CD8-positive, alpha-beta memory T cell (primary cell): Measurements from ENCODE around the gene EXOSC6. TPM values are rescaled to one million over a fixed set of nuclear protein-coding genes. Genes with fewer than 3 reads are reported as not detected.
"Not testable (repeated sequence)": the region's sequence is repeated elsewhere in the genome, so short reads cannot be mapped to it uniquely, and the experiment has no call there.

Source experiments
- CTCF ChIA-PET: fragments of 350-600 bp; sonication (Branson Sonifier 250); formaldehyde crosslinking; loops from one replicate; lab custom pipeline; 2021; ENCODE audit warnings: antibody characterized with exemption; lab: Charles Lee
- POLR2A ChIA-PET: fragments of 350-600 bp; sonication (Branson Sonifier 250); formaldehyde crosslinking; loops from one replicate; lab custom pipeline; 2021; ENCODE audit warnings: antibody characterized with exemption; lab: Charles Lee
- DNase-seq, 5 donors: peaks; one replicate each; pipeline versions ENCODE4 v3.0.0 to v3.0.0-alpha.2; 2020 to 2022; ENCODE audit warnings: mixed read lengths in 1 of 5
- H3K27ac ChIP-seq: one replicate; pipeline ENCODE4 v1.7.0; 2013; ENCODE audit warnings: low read depth, mild to moderate bottlenecking, low read length, moderate library complexity
- H3K27me3 ChIP-seq: 2 replicates; pipeline ENCODE4 v1.7.0; 2013; ENCODE audit warnings: low read length, mild to moderate bottlenecking; ENCODE audit not compliant: insufficient read depth, poor library complexity, severe bottlenecking
- H3K36me3 ChIP-seq: 2 replicates; pipeline ENCODE4 v1.7.0; 2013; ENCODE audit warnings: mild to moderate bottlenecking, low read length, moderate library complexity; ENCODE audit not compliant: insufficient read depth
- H3K4me1 ChIP-seq: 2 replicates; pipeline ENCODE4 v1.7.0; 2013; ENCODE audit warnings: mild to moderate bottlenecking, low read length, moderate library complexity; ENCODE audit not compliant: insufficient read depth
- H3K4me3 ChIP-seq: 2 replicates; pipeline ENCODE4 v1.7.0; 2013; ENCODE audit warnings: mild to moderate bottlenecking, low read length
- H3K9me3 ChIP-seq: 2 replicates; pipeline ENCODE4 v1.7.0; 2013; ENCODE audit warnings: mild to moderate bottlenecking, low read length
- H3K27ac Mint-ChIP-seq, 8 donors: one replicate each; pipeline ENCODE4 v1.8.0; 2020 to 2021; ENCODE audit warnings: mixed read lengths in 8 of 8, mild to moderate bottlenecking in 6 of 8, inconsistent platforms in 3 of 8, moderate library complexity in 3 of 8
- H3K27me3 Mint-ChIP-seq, 2 donors: one replicate each; pipeline ENCODE4 v1.8.0; 2020 to 2021; ENCODE audit warnings: mixed read lengths in 2 of 2, mild to moderate bottlenecking in 1 of 2, moderate library complexity in 1 of 2
- H3K36me3 Mint-ChIP-seq, 3 donors: one replicate each; pipeline ENCODE4 v1.8.0; 2020 to 2021; ENCODE audit warnings: mixed read lengths in 3 of 3, inconsistent platforms in 1 of 3, mild to moderate bottlenecking in 1 of 3
- H3K4me1 Mint-ChIP-seq, 3 donors: one replicate each; pipeline ENCODE4 v1.8.0; 2020 to 2021; ENCODE audit warnings: mixed read lengths in 3 of 3, inconsistent platforms in 1 of 3, mild to moderate bottlenecking in 1 of 3
- H3K4me3 Mint-ChIP-seq, 7 donors: one replicate each; pipeline ENCODE4 v1.8.0; 2020 to 2021; ENCODE audit warnings: mixed read lengths in 7 of 7, mild to moderate bottlenecking in 6 of 7, moderate library complexity in 4 of 7, inconsistent platforms in 2 of 7
- H3K9me3 Mint-ChIP-seq, 5 donors: one replicate each; pipeline ENCODE4 v1.8.0; 2020 to 2022; ENCODE audit warnings: mixed read lengths in 5 of 5, mild to moderate bottlenecking in 3 of 5, moderate library complexity in 2 of 5, inconsistent platforms in 1 of 5
- polyA plus RNA-seq: library from polyadenylated mRNA; unstranded; fragments of 300-500 nt; fragmentation: Illumina TruSeq; gene quantifications from one replicate; pipeline ENCODE4 v1.2.3, GENCODE V29; 2021
- total RNA-seq, 2 experiments: library from RNA; stranded (reverse); gene quantifications; one replicate each; pipeline ENCODE4 v1.2.3, GENCODE V29; 2021

EXOSC6 gene
- total RNA-seq (10 to 100 TPM; 43.1 to 44.5 TPM), polyA plus RNA-seq (14.3 TPM)

- H3K9me3 ChIP-seq, result no peaks in the 10 kb centered on the region
- H3K27ac ChIP-seq, result peak within 1 kb of the TSS; percentile 70
- Mint-ChIP-seq H3K27me3 (no peaks in the 10 kb centered on the region), H3K9me3 (no peaks in the 10 kb centered on the region), H3K4me3 (peak within 1 kb of the TSS; percentile 87 to 97 (median 90)), H3K27ac (peak within 1 kb of the TSS; percentile 72 to 98 (median 94)), H3K36me3 (peaks cover 0 to 55% (median 3%) of the 10 kb centered on the region in 3 donors), H3K4me1 (peaks cover 22 to 33% (median 28%) of the 10 kb centered on the region in 3 donors)
- peaks cover 21% of the 10 kb centered on the region for H3K36me3 ChIP-seq
- peaks cover 19% of the 10 kb centered on the region for H3K4me1 ChIP-seq
- peak within 1 kb of the TSS; percentile 66 for H3K4me3 ChIP-seq
- ChIA-PET CTCF (interaction anchor here (0.7 to 2.5 kb wide), 11 partner anchors 10 to 95 kb away, joined by 3 to 15 read pairs (median 4); partner anchors contain the start of genes AARS1, DDX19A and DDX19B), POLR2A (interaction anchor here (0.5 to 2.1 kb wide), 7 partner anchors 31 to 271 kb away, joined by 3 to 12 read pairs (median 3); partner anchors contain the start of genes AARS1, COG4, DDX19A and DDX19B)
- peak; percentile 89 to 95 (median 91) for DNase-seq
- no peaks in the 10 kb centered on the region for H3K27me3 ChIP-seq
These were observed at the start of gene EXOSC6 for GRCh38 chr16:70251629-70252354. Gene EXOSC6 (minus strand): TSS chr16:70251940. CDS start chr16:70251900, 40 bp downstream.

- H3K4me1 ChIP-seq, result peaks cover 25% of the 10 kb centered on the region
- Mint-ChIP-seq H3K4me3 (peak overlapping the region in 6 of 7 donors; percentile 89 to 98 (median 96)), H3K9me3 (peaks cover 0 to 8% (median 4%) of the 10 kb centered on the region in 5 donors), H3K36me3 (peaks cover 11 to 35% (median 17%) of the 10 kb centered on the region in 3 donors), H3K27me3 (no peaks in the 10 kb centered on the region), H3K4me1 (peaks cover 43 to 64% (median 63%) of the 10 kb centered on the region in 3 donors), H3K27ac (peak overlapping the region; percentile 68 to 99 (median 86))
- ChIA-PET CTCF (interaction anchor here (0.9 kb wide), 1 partner anchor 12 kb away, joined by 3 read pairs; the partner anchor contains the start of gene AARS1), POLR2A (interaction anchor here (0.7 kb wide), 1 partner anchor 48 kb away, joined by 6 read pairs; no protein-coding TSS in a partner anchor)
- H3K4me3 ChIP-seq, result no peak overlapping the region
- H3K36me3 ChIP-seq, result no peaks in the 10 kb centered on the region
- DNase-seq, result no peak
- H3K27me3 ChIP-seq, result no peaks in the 10 kb centered on the region
- H3K9me3 ChIP-seq, result no peaks in the 10 kb centered on the region
- H3K27ac ChIP-seq, result no peak overlapping the region
These were observed 49.4 kb upstream of the EXOSC6 start for GRCh38 chr16:70301121-70301520.

GRCh38 chr16:70298988-70299938 lies 47.5 kb upstream of the EXOSC6 start, which contains the start of gene DDX19B:
Gene DDX19B (plus strand): TSS chr16:70299186. CDS start chr16:70299298, 112 bp downstream.
- Histone ChIP-seq H3K4me1 (peaks cover 19% of the 10 kb centered on the region), H3K27me3 (no peaks in the 10 kb centered on the region), H3K27ac (peak within 1 kb of the TSS; percentile 90), H3K4me3 (peak within 1 kb of the TSS; percentile 88), H3K36me3 (no peaks in the 10 kb centered on the region), H3K9me3 (no peaks in the 10 kb centered on the region)
- Mint-ChIP-seq H3K9me3 (peaks cover 0 to 8% (median 4%) of the 10 kb centered on the region in 5 donors), H3K27ac (peak within 1 kb of the TSS; percentile 87 to 99 (median 98)), H3K27me3 (no peaks in the 10 kb centered on the region), H3K4me1 (peaks cover 38 to 49% (median 47%) of the 10 kb centered on the region in 3 donors), H3K36me3 (peaks cover 7 to 31% (median 17%) of the 10 kb centered on the region in 3 donors), H3K4me3 (peak within 1 kb of the TSS; percentile 89 to 98 (median 97))
- POLR2A ChIA-PET, result interaction anchor here (0.7 to 3.5 kb wide), 7 partner anchors 11 to 82 kb away, joined by 3 to 44 read pairs (median 5); partner anchors contain the start of genes AARS1, DDX19A and EXOSC6
- DNase-seq, result peak; percentile 32 to 72 (median 56)
- CTCF ChIA-PET, result interaction anchor here (1.3 to 2.4 kb wide), 5 partner anchors 8 to 47 kb away, joined by 4 to 10 read pairs (median 6); partner anchors contain the start of gene DDX19A

- Histone ChIP-seq H3K27ac (no peak overlapping the region), H3K27me3 (no peaks in the 10 kb centered on the region), H3K4me3 (no peak overlapping the region), H3K9me3 (no peaks in the 10 kb centered on the region), H3K4me1 (peaks cover 15% of the 10 kb centered on the region), H3K36me3 (no peaks in the 10 kb centered on the region)
- DNase-seq, result no peak
- ChIA-PET CTCF (no interaction called here), POLR2A (no interaction called here)
- no peaks in the 10 kb centered on the region for H3K27me3 Mint-ChIP-seq
- H3K4me1 Mint-ChIP-seq, result peaks cover 19 to 23% (median 22%) of the 10 kb centered on the region in 3 donors
- no peak overlapping the region for H3K4me3 Mint-ChIP-seq
- H3K36me3 Mint-ChIP-seq, result peaks cover 0 to 12% (median 0%) of the 10 kb centered on the region in 3 donors
- no peaks in the 10 kb centered on the region for H3K9me3 Mint-ChIP-seq
- no peak overlapping the region for H3K27ac Mint-ChIP-seq
These were observed 43.9 kb upstream of the EXOSC6 start for GRCh38 chr16:70295634-70296033.

GRCh38 chr16:70294385-70295025 lies 42.8 kb upstream of the EXOSC6 start:
- no peak overlapping the region for H3K27ac Mint-ChIP-seq
- Histone ChIP-seq H3K4me3 (no peak overlapping the region), H3K4me1 (peaks cover 10% of the 10 kb centered on the region), H3K27ac (no peak overlapping the region), H3K9me3 (no peaks in the 10 kb centered on the region), H3K27me3 (no peaks in the 10 kb centered on the region), H3K36me3 (no peaks in the 10 kb centered on the region)
- CTCF ChIA-PET, result no interaction called here
- H3K36me3 Mint-ChIP-seq, result peaks cover 0 to 8% (median 0%) of the 10 kb centered on the region in 3 donors
- POLR2A ChIA-PET, result no interaction called here
- H3K27me3 Mint-ChIP-seq, result no peaks in the 10 kb centered on the region
- DNase-seq, result no peak
- H3K4me3 Mint-ChIP-seq, result no peak overlapping the region
- H3K9me3 Mint-ChIP-seq, result no peaks in the 10 kb centered on the region
- H3K4me1 Mint-ChIP-seq, result peaks cover 13 to 17% (median 16%) of the 10 kb centered on the region in 3 donors

GRCh38 chr16:70292148-70292547 lies 40.4 kb upstream of the EXOSC6 start:
- H3K36me3 Mint-ChIP-seq, H3K4me3 Mint-ChIP-seq, H3K9me3 Mint-ChIP-seq, H3K9me3 ChIP-seq, POLR2A ChIA-PET, CTCF ChIA-PET, H3K36me3 ChIP-seq, DNase-seq, H3K27me3 Mint-ChIP-seq, H3K4me3 ChIP-seq, H3K27me3 ChIP-seq, H3K4me1 ChIP-seq, H3K27ac ChIP-seq: not testable (repeated sequence)
- Mint-ChIP-seq H3K27ac (peak overlapping the region in 1 of 8 donors; percentile 9), H3K4me1 (peaks cover 10 to 18% (median 16%) of the 10 kb centered on the region in 3 donors)

GRCh38 chr16:70290949-70291519 lies 39.3 kb upstream of the EXOSC6 start:
- no peak overlapping the region for H3K27ac ChIP-seq

More at GRCh38 chr16:70290949-70291519, 39.3 kb upstream of the EXOSC6 start:
- H3K27me3 ChIP-seq, result no peaks in the 10 kb centered on the region
- no peak overlapping the region for H3K4me3 ChIP-seq
- Mint-ChIP-seq H3K4me1 (peaks cover 10 to 18% (median 16%) of the 10 kb centered on the region in 3 donors), H3K27me3 (peaks cover 0 to 2% of the 10 kb centered on the region in 2 donors), H3K27ac (peak overlapping the region in 2 of 8 donors; percentile 64 to 67), H3K9me3 (no peaks in the 10 kb centered on the region), H3K36me3 (peaks cover 0 to 6% (median 0%) of the 10 kb centered on the region in 3 donors), H3K4me3 (peak overlapping the region in 1 of 7 donors; percentile 65)
- ChIA-PET POLR2A (no interaction called here), CTCF (interaction anchor here (1.6 kb wide), 1 partner anchor 8 kb away, joined by 6 read pairs; the partner anchor contains the start of gene DDX19B)
- no peaks in the 10 kb centered on the region for H3K36me3 ChIP-seq
- H3K4me1 ChIP-seq, result peaks cover 5% of the 10 kb centered on the region
- DNase-seq, result no peak
- no peaks in the 10 kb centered on the region for H3K9me3 ChIP-seq
